ENCODE data around the gene KAT2A. TPM values are rescaled to one million over a fixed set of nuclear protein-coding genes. Genes with fewer than 3 reads are reported as not detected.

The KAT2A gene
- total RNA-seq, 1 experiment from 2014 or later, result 7.5 TPM

Other genes with a start within 250 kb of the KAT2A start
- 77.0 and 122 TPM in 2 replicates for gene ACLY, start 202.4 kb downstream of the KAT2A start, total RNA-seq (2014; rRNA removed; shearing (Covaris generic))
- not detected in 2 replicates for gene ODAD4, start 190.8 kb downstream of the KAT2A start, total RNA-seq (2014; rRNA removed; shearing (Covaris generic))
- gene CNP, start 154.6 kb downstream of the KAT2A start, total RNA-seq (2014; rRNA removed; shearing (Covaris generic)), result 45.7 and 47.1 TPM in 2 replicates
- gene DNAJC7, start 103.9 kb downstream of the KAT2A start, total RNA-seq (2014; rRNA removed; shearing (Covaris generic)), result 80.6 and 97.7 TPM in 2 replicates
- gene NKIRAS2, start 101.3 kb downstream of the KAT2A start, total RNA-seq (2014; rRNA removed; shearing (Covaris generic)), result 50.2 and 63.1 TPM in 2 replicates
- 0.18 and 1.2 TPM in 2 replicates for gene C17orf113, start 70.8 kb downstream of the KAT2A start, total RNA-seq (2014; rRNA removed; shearing (Covaris generic))
- gene ZNF385C, start 22.9 kb downstream of the KAT2A start, total RNA-seq (2014; rRNA removed; shearing (Covaris generic)), result not detected in 2 replicates
- gene DHX58, start 8.7 kb downstream of the KAT2A start, total RNA-seq (2014; rRNA removed; shearing (Covaris generic)), result 0.85 and 1.4 TPM in 2 replicates
- not detected in 2 replicates for gene HSPB9, start 1.4 kb upstream of the KAT2A start, total RNA-seq (2014; rRNA removed; shearing (Covaris generic))
- 50.7 and 108 TPM in 2 replicates for gene RAB5C, start 33.6 kb upstream of the KAT2A start, total RNA-seq (2014; rRNA removed; shearing (Covaris generic))
- not detected in 2 replicates for gene KCNH4, start 59.8 kb upstream of the KAT2A start, total RNA-seq (2014; rRNA removed; shearing (Covaris generic))
- gene HCRT, start 64.1 kb upstream of the KAT2A start, total RNA-seq (2014; rRNA removed; shearing (Covaris generic)), result not detected in 2 replicates
- 8.1 and 13.2 TPM in 2 replicates for gene GHDC, start 73.1 kb upstream of the KAT2A start, total RNA-seq (2014; rRNA removed; shearing (Covaris generic))
- gene STAT5B, start 155.0 kb upstream of the KAT2A start, total RNA-seq (2014; rRNA removed; shearing (Covaris generic)), result 22.1 and 36.0 TPM in 2 replicates
- 4.6 and 4.8 TPM in 2 replicates for gene STAT5A, start 167.1 kb upstream of the KAT2A start, total RNA-seq (2014; rRNA removed; shearing (Covaris generic))